HG03108 (cell line): ENCODE results near the gene CFAP20.

Source experiments
- ATAC-seq: cut with Tn5 transposase; IDR thresholded peaks from one replicate; pipeline ENCODE4 v1.9.1; 2021; ENCODE audit warnings: moderate library complexity; ENCODE audit not compliant: unreplicated experiment

The CFAP20 gene

DNA sequence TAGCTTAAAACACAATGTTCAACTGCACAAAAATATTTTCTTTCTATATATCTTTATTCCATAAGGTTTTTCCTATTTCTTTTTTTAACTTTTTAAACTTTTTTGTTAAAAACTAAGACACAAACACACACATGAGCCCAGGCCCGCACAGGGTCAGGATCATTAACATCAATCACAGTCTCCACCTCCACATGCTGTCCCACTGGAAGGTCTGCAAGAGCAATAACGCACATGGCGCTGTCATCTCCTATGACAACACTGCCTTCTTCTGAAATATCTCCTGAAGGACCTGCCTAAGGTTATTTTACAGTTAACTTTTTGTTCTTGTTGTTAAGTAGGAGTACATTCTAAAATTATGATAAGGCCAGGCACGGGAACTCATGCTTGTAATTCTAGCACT, 4.1 kb downstream of the CFAP20 start:
- no peak for ATAC-seq

DNA sequence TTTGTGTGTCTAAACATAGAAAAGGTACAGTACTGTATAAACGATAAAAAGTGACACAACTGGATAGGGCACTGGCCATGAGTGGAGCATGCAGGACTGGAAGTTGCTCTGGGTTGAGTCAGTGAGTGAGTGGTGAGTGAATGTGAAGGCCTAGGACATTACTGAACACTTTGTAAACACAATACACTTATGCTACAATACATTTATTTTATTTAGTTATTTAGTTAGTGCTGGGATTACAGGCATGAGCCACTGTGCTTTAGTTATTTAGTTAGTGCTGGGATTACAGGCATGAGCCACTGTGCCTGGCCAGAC, 4.6 kb downstream of the CFAP20 start:
- ATAC-seq = no peak

DNA sequence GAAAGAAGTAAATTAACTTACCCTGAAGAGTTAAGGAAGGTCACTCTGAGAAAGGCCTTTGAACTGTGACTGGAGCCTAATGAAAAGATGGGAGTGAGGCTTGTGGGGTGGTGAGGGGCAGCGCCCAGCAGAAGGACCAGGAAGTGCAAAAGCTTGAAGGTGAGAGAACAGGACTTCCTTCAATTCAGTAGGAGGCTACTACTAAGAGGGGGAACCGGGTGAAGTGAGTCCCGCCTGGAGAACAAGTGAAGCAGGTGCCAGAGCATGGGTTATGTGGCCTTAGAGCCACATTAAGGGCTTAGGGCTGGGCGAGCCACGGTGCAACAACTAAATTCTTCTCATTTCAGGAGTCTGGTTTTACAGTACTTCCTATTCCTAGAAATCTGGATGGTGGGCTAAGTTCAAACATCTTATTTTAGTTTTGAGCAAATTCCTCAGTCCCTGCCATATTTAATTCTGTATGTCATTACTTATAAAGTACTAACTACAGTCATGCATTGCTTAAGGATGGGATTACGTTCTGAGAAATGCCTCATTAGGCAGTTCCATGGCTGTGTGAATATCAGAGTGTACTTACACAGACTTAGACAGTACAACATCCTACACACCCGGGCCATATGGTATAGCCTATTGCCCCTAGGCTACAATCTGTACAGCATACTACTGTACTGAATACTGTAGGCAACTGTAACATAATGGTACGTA, 5.1 kb downstream of the CFAP20 start:
- ATAC-seq = no peak

DNA sequence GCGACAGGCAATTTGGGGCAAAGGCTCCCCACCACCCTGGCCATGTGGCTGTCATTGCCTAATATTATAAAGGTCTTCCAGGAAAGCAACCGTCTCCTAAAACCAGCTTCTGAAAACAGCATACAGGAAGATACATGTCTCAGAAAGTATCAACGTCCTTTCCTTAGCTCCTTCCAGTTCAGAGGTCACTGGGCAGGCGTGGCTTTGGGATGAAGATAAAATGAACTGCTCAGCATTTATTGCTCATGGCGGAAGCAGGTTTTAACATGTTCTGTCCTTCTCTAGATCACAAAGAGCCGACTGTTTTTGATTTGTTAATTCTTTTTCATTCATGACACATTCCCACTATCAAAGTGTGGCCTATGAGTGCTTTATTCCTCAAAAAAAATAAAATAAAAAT, 8.0 kb downstream of the CFAP20 start:
- no peak for ATAC-seq

DNA sequence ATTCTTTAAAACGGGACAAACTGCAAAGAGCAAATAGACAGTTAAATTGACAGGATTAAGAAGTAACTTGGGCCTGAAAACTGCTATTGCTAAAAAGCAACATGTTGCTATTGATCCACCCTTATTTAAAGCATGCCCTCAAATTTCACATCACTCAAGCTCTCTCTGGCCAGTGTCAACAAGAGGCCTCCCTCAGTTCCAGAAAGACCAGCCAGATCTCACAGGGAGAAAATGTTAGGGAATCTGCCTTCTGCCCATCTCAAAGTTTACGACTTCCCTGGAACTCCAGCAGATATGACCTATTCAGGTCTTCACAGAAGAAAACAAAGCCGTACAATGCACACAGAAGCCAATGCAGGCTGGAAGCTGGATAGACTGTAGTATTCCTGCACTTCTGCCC, 8.9 kb downstream of the CFAP20 start:
- ATAC-seq = no peak

DNA sequence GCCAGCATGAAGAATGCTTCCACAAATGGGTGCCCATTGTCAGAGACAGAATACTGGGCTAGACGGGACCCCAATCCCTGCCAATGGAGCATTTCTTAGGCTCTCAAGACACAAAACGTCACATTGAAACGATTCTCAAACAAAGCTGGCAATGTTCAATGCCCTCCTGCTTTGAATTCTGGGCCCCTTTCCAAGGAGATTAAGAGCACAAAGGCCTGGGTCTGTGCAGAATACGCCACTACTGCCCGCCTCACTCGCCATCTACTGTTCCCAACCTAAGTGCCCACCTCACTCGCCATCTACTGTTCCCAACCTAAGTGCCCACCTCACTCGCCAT, 9.7 kb downstream of the CFAP20 start:
- no peak for ATAC-seq

DNA sequence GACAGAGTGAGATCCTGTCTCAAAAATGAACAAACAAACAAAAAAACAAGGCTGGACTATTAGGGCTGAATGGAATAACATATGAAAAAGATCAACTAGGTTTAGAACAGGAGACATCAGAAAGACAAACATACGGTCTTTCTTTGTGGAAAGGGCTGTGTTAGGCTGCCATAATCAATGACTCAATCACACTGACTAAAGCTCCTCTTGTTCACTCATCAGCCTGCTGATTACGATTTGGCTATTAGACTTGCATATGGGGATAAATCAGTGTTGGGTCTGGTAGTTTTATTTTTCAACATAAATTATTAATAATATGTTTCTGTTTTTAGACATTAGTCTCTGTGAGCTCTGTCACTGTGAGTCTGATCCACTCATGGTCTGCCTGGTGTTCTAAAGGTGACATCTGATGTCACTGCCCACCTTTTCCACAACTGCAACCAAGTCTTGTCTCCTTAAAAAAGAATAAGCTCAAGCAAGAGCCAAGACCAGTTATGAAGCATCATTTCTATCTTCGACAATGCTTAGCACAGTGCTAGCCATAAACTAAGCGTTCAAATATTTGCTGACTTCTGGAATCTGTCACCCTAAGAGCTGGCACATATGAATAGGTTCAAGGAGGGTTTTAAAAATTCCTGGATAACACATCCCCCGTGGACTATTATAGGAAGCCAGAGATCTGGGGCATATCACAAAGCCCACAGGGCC, 10.2 kb downstream of the CFAP20 start:
- no peak for ATAC-seq

DNA sequence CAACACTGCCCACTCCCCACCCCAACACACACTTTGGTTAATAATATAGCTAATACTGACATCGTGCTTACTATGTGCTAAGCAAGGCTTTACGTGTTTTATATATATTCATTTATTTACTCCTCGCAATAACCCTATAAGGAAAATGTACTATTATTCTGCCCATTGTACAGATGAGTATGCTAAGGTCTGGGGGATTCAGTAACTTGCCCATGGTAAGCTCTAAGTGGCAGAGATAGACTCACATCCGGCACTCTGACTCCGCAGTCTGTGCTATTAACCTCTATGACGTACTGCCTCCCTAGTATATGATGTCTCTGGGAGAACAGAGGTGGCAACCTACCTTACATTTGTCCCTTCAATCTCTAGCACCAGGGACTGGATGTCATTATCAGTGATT, 12.7 kb downstream of the CFAP20 start:
- ATAC-seq = no peak

DNA sequence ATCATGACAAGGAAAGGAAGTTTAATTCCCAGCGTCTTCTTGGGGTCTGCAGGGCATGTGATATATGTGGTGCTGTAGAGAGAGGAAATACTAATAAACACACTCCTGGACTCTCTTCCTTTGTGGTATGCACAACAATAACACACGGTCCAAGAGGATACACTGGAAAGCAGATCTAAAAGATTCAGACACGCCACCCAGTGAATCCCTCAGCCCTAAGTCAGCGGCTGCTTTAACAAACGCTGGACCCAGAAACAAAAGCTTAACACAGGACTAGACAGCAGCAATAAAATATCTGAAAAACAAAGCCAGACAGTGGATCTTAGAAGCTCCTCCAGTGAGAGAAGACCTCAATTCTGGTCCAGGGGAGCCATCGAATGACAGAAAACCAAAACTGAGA, 13.1 kb downstream of the CFAP20 start:
- no peak for ATAC-seq

DNA sequence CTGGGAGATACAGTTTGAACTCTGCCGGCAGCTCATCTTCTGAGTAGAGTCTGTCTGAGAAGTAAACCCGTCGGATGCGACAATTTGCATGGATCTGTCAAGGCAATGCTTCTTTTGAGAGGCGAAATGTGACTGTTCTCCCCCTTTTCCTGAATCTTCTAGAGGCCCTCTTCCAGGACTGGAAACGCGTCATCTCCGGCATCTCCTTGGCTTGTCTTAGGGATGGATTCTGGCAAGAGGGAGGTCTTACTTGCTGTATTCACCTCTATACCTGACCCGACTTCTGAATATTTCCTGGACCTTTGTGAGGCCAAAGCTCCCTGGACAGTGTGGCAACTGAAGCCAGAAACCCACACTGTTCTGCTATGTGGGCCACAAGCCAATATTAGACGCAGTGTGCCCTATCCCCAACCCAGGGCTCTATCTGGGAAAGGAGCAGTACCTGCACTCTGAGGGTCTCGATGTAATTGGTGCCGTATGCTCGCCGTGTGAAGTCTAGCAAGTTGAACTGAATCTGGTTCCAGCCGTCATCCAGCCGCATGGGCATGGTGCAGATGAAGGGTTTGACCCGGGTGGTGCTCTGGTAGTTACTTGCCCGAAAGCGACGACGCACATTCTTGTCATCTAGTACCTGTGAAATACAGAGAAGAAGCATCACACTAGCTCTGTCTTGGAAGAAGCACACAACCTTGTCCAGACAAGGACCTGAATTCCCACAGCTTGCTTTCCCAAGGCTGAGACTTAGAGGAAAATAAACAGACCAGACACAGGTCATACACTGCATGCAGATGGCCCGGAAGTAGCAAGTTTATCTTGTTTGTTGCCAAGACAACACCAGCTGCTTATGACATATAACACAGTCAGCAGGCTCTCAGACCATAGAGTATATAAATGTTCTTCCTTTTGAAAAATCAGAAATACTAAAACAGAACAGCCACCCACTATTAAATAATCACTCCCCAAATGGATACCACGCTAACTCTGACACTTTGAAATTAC, 14.1 kb downstream of the CFAP20 start:
- no peak for ATAC-seq

DNA sequence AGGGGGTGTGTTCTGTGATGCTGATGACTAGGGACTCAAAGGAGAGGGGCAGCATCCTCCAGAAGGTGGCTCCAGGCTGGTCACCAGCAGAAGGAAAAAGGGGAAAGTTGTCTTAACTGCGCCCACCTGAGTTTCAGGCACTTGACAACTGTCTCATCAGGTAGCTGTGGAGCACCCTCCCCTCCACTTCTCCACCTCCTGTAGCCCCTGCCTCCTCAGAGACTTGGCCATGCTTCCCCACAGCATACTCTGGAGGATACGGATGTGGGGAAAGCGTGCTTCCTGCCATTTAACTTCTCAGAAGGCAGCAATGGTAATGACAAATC, 17.9 kb downstream of the CFAP20 start:
- no peak for ATAC-seq

DNA sequence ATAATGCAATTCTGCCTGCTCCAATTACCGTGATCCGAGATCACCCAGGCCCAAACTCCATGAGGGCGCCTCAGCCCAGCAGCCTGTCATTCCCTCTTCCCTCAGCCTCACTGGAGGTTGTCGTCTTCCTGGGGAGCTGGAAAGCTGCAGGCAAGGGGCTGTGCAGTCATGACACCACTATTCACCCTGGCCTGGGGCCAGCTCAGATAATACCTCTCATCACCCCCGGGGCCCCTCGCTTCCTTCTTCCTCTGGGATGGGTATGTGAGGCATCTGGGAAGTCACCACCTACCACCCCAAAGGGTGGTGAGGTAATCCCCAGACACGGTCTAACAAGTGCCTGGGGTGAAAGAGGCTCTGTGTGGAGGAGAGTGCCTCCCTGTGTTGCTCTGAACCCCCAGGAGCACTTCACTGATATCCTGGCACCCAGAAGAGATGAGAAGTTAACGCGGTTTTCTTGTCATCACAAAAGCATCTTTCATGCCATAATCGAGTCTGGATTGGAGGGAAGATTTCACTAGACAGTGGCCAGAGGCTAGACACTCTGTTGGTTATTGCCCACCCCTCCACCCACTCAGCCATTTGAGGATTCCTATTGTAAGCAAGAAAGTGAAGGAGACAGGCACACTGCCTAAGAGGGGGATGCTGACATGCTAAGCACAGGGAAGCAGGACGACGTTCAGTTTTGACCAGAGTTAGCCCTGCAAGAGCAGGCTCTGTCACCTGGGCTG, 18.4 kb downstream of the CFAP20 start:
- no peak for ATAC-seq

DNA sequence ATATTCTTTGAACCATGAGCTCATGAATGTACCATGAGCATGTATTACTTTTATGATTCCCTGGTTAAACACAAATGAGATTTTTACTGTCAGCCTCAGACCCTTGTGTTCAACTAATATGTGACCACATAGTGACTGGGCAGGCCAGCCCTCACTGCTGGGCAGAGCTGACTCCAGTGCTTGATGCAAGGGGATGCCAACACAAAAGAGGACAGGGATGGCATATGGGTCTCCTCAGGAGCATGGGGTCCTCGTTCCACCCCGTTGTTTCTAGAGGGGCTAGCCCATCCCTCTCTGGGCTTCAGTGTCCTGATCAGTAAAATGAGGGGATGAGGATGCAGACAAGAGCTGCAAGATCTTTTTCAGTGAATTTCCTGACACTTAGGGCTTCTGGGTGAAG, 19.3 kb downstream of the CFAP20 start:
- no peak for ATAC-seq

DNA sequence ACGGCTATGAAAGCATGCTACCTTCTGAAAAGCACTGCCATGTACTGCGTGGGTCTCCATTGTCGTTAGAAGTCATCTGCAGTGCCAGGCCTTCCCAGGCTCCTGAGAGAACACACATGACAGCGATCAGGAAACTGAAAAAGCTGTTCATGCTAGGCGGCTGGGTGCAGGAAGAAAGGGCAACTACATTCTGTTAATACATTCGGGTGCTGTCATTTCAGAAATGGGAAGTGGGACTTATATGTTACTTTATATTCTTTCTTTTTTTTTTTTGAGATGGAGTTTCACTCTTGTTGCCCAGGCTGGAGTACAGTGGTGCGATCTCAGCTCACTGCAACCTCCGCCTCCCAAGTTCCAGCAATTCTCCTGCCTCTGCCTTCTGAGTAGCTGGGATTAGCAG, 19.9 kb downstream of the CFAP20 start:
- peak; percentile 68 for ATAC-seq

DNA sequence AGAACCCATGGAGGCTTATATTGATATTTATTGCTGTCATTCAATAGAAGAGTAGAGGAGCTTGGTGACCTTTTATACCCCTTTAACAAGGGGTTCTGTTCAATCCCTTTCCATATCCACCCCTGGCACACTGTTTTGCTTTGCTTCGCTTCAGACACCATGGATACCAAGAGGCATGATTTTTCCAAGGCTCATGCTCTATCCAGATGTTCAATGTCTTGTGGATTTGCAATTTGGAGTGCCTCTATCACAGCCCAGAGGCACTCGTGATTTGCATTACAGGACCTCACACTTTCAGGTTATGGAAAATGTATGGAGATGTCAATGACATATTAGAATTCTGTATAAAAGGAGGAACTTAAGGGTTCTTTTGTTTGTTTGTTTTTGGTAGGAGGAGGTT, 21.5 kb downstream of the CFAP20 start:
- no peak for ATAC-seq

DNA sequence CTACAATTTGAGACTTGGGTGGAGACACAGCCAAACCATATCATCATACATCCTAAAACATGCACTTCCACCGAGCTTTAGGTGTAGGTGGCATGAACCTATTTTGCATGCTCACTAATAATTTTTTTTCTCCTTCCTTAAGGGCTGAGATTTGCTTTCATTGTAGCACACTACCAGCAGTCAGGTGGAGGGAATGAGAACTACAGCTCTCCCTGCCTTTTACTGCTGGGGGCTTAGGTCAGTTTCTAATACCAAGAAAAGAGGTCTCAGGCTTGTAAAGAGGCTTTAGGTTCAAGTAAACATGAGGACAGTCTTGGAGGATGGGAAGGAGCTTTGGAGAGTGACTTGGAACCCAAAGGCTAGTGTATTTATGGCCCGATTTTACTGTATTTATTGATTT, 22.0 kb downstream of the CFAP20 start:
- no peak for ATAC-seq

DNA sequence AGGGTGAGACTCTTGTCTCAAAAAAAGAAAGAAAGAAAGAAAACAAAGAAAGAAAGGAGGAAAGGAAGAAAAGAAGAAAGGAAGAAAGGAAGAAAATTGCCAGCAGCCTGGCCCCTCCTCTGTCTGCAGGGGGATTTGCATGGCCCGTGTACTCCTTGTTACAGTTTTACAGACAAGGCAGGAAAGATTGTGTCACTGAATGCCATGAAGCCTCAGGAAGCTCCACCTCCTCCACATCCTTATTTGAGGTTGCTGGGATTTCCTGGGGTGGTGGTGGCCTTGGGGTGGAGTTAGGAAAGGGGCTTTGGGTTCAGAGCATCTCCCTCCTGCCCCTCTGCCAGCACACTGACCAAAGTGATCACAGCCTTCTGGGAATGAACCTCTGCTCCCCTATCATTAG, 23.6 kb downstream of the CFAP20 start:
- no peak for ATAC-seq

DNA sequence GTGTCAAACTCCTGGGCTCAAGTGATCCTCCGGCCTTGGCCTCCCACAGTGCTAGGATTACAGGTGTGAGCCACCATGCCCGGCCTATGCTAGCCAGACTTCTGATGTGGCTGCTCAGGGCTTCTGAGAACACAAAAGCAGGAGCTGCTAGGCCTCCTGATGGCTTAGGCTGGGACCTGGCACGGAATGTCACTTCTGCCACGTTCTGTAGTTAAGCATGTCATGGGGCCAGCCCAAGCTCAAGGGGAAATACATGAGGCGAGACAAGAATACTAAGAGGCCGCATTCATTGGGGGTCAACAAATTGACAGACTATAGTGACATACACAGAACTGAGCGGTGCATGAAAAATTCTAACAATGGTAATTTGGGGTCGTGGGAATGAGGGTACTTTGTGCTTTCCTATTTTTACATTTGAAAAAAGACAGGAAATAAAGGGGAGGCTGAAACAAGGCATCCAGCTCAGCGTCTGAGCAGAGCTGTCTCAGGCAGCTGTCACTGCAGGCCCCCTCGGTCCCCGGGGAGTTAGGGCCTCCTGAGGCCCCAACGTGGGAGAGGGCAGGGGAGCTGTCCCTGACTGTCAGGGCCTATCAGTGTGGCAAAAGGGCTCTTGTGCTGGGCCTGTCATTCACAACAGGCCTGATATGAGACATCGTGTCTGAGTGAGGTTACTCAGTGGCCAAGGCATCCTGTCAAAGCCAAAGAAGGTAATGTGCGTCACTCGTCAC, 26.4 kb downstream of the CFAP20 start:
- ATAC-seq = peak; percentile 81

DNA sequence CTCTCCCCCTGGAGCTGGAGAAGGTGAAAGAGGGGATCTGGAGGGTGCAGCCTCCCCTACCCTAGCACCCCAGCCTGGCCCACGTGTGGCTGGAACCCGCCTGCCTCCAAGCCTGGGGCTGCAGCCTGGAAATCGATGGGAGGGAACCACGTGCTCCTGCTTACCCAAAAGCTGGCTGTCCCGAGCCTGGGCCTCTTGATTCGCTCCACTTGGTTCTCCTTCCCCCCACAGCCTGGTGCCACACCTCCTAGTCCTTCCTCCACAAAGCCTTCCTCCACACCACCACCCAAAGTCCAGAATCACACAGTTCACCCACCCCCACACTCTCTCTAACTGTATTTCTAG, 29.3 kb downstream of the CFAP20 start:
- ATAC-seq = no peak

DNA sequence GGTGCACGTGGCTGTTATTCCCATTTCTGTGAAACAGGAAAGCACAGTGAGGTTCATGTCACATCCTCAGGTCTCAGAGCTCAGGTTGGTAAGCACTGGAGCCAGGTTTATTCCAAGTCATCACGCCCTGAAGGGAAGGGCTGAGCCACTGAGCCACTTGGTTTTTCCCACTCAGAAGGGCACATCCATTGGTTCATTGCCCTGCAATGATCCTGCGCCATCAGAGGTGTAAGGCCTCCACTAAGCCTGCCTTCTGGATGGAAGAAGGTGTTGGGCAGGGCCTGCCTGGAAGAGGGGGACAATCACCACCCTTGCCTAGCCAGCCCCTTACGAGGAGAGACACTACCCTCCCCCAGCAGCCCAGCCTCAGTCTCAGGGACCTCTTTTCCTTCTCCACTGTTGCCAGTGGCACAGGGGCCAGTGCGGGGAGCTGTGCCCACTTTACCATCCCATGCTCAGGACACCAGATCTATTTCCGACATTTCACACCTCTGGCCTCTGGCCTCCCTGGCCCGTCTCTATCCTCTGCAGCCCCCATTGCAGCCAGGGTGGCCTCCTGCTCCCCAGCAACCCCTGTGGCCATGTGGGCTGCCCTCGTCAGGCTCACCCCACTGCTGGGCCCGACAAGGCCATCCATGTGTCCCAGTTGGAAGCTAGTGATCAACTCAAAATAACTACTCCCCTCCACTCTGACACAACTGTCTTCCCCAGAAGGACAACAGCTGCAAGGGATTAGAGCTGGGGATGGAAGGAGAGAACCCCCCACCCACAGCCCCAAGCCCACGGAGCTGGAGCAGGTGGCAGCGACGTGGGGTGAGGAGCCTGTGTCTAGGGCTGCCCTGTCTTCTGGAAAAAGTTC, 29.9 kb downstream of the CFAP20 start:
- ATAC-seq = no peak
